GM18951 (cell line): ENCODE results near the gene POLN.

Experiments used
- POLR2A ChIP-seq: IDR thresholded peaks from 4 replicates; pipeline ENCODE4 v1.6.1; 2011; ENCODE audit warnings: mild to moderate bottlenecking; ENCODE audit not compliant: insufficient read length, insufficient read depth; ENCODE audit errors: extremely low read depth
- in situ Hi-C: fragments of 300-500 bp; cut with MboI; formaldehyde crosslinking; loops from one replicate; pipeline ENCODE4 v1.12.0; 2022; ENCODE audit warnings: low sequenced_read_pairs, mixed read lengths, inconsistent platforms; ENCODE audit not compliant: unreplicated experiment

Gene POLN

GRCh38 chr4:2150076-2150475 is 91.8 kb downstream of the POLN start:
- in situ Hi-C loops: no loop called here

GRCh38 chr4:2142630-2143427 is 99.1 kb downstream of the POLN start:
- TF ChIP-seq POLR2A: no peak
- in situ Hi-C loops: no loop called here

More at GRCh38 chr4:2150076-2150475, 91.8 kb downstream of the POLN start:
- no peak for TF ChIP-seq POLR2A

- no peak for TF ChIP-seq POLR2A
- in situ Hi-C loops: no loop called here
These were observed 100.0 kb downstream of the POLN start for GRCh38 chr4:2141762-2142451.

GRCh38 chr4:2141022-2141761 is 100.7 kb downstream of the POLN start:
- no peak for TF ChIP-seq POLR2A
- in situ Hi-C loops: no loop called here

- no peak for TF ChIP-seq POLR2A
- in situ Hi-C loops: no loop called here
These were observed 102.9 kb downstream of the POLN start for GRCh38 chr4:2138846-2139500.

GRCh38 chr4:2136726-2137125 is 105.2 kb downstream of the POLN start:
- in situ Hi-C loops: no loop called here
- no peak for TF ChIP-seq POLR2A

- in situ Hi-C loops: no loop called here
These were observed 106.8 kb downstream of the POLN start for GRCh38 chr4:2135083-2135482.

GRCh38 chr4:2132438-2132837 is 109.5 kb downstream of the POLN start:
- in situ Hi-C loops: no loop called here
- TF ChIP-seq POLR2A: no peak

More at GRCh38 chr4:2135083-2135482, 106.8 kb downstream of the POLN start:
- no peak for TF ChIP-seq POLR2A

- in situ Hi-C loops: no loop called here
- no peak for TF ChIP-seq POLR2A
These were observed 114.2 kb downstream of the POLN start for GRCh38 chr4:2127609-2128332.

GRCh38 chr4:2126309-2127043 is 115.4 kb downstream of the POLN start:
- in situ Hi-C loops: no loop called here
- no peak for TF ChIP-seq POLR2A

GRCh38 chr4:2125831-2126230 is 116.1 kb downstream of the POLN start:
- in situ Hi-C loops: no loop called here
- no peak for TF ChIP-seq POLR2A

- in situ Hi-C loops: no loop called here
These were observed 116.9 kb downstream of the POLN start for GRCh38 chr4:2125023-2125422.

More at GRCh38 chr4:2125023-2125422, 116.9 kb downstream of the POLN start:
- no peak for TF ChIP-seq POLR2A
